CD4-positive, CD25-positive, alpha-beta regulatory T cell (primary cell): ENCODE measurements around the gene TM4SF20. TPM values are rescaled to one million over a fixed set of nuclear protein-coding genes. Genes with fewer than 3 reads are reported as not detected.
"Not testable (repeated sequence)": the region's sequence is repeated elsewhere in the genome, so short reads cannot be mapped to it uniquely, and the experiment has no call there.

Experiments
- ATAC-seq, 2 donors: fragments of 150-1000 bp; cut with Tn5 transposase; one replicate each; pipeline ENCODE4 v1.10.0; 2021; ENCODE audit warnings: low read depth in 2 of 2, moderate number of reproducible peaks in 2 of 2, moderate library complexity in 1 of 2
- DNase-seq, 3 donors: peaks; one replicate each; pipeline versions ENCODE4 v3.0.0 to v3.0.0-alpha.2; 2012 to 2022; ENCODE audit warnings: mixed read lengths in 1 of 3
- H3K27ac ChIP-seq: one replicate; pipeline ENCODE4 v1.7.0; 2013; ENCODE audit warnings: mild to moderate bottlenecking, low read length; ENCODE audit not compliant: insufficient read depth, poor library complexity, severe bottlenecking
- H3K27me3 ChIP-seq: one replicate; pipeline ENCODE4 v1.7.0; 2013; ENCODE audit warnings: low read length; ENCODE audit not compliant: control insufficient read depth, insufficient read depth
- H3K36me3 ChIP-seq: one replicate; pipeline ENCODE4 v1.7.0; 2013; ENCODE audit warnings: mild to moderate bottlenecking, low read length, moderate library complexity; ENCODE audit not compliant: control insufficient read depth, insufficient read depth
- H3K4me1 ChIP-seq: 2 replicates; pipeline ENCODE4 v1.7.0; 2013; ENCODE audit warnings: mild to moderate bottlenecking, low read length; ENCODE audit not compliant: insufficient read depth, control insufficient read depth, poor library complexity, severe bottlenecking
- H3K4me3 ChIP-seq: one replicate; pipeline ENCODE4 v1.7.0; 2013; ENCODE audit warnings: low read depth, mild to moderate bottlenecking, low read length, moderate library complexity
- H3K9me3 ChIP-seq, 2 experiments: 1 replicate in 1 of 2; 2 replicates in 1 of 2; pipeline ENCODE4 v1.7.0; 2013; ENCODE audit warnings: low read length in 2 of 2, mild to moderate bottlenecking in 1 of 2, moderate library complexity in 1 of 2; ENCODE audit not compliant: control insufficient read depth in 2 of 2
- H3K27ac Mint-ChIP-seq, 3 donors: one replicate each; pipeline ENCODE4 v1.8.0; 2020 to 2022; ENCODE audit warnings: mild to moderate bottlenecking in 3 of 3, mixed read lengths in 3 of 3, moderate library complexity in 2 of 3
- H3K27me3 Mint-ChIP-seq: one replicate; pipeline ENCODE4 v1.8.0; 2022; ENCODE audit warnings: mild to moderate bottlenecking, mixed read lengths
- H3K36me3 Mint-ChIP-seq: one replicate; pipeline ENCODE4 v1.8.0; 2020; ENCODE audit warnings: mixed read lengths
- H3K4me1 Mint-ChIP-seq, 4 donors: one replicate each; pipeline ENCODE4 v1.8.0; 2020 to 2022; ENCODE audit warnings: mixed read lengths in 4 of 4, mild to moderate bottlenecking in 1 of 4
- H3K4me3 Mint-ChIP-seq, 4 donors: one replicate each; pipeline ENCODE4 v1.8.0; 2020 to 2022; ENCODE audit warnings: mild to moderate bottlenecking in 4 of 4, mixed read lengths in 4 of 4, moderate library complexity in 3 of 4
- H3K9me3 Mint-ChIP-seq, 7 donors: one replicate each; pipeline ENCODE4 v1.8.0; 2020 to 2022; ENCODE audit warnings: mixed read lengths in 7 of 7, mild to moderate bottlenecking in 3 of 7, moderate library complexity in 2 of 7
- polyA plus RNA-seq, 4 donors: library from polyadenylated mRNA; unstranded; fragments of 300-500 nt; fragmentation: Illumina TruSeq; gene quantifications; one replicate each; pipeline ENCODE4 v1.2.3, GENCODE V29; 2021
- total RNA-seq: library from RNA; stranded (reverse); gene quantifications from one replicate; pipeline ENCODE4 v1.2.3, GENCODE V29; 2022

Gene TM4SF20
- total and polyA plus RNA-seq, 5 donors from 2014 or later, result not detected

- no peak overlapping the region for H3K4me3 ChIP-seq
- Mint-ChIP-seq H3K9me3 (no peaks in the 10 kb centered on the region), H3K4me1 (peaks cover 0 to 5% (median 3%) of the 10 kb centered on the region in 4 donors), H3K4me3 (no peak overlapping the region), H3K27ac (no peak overlapping the region), H3K36me3 (no peaks in the 10 kb centered on the region), H3K27me3 (peaks cover 4% of the 10 kb centered on the region)
- H3K27ac ChIP-seq, result no peak overlapping the region
- no peaks in the 10 kb centered on the region for H3K27me3 ChIP-seq
- no peaks in the 10 kb centered on the region for H3K4me1 ChIP-seq
- no peaks in the 10 kb centered on the region for H3K9me3 ChIP-seq
- no peaks in the 10 kb centered on the region for H3K36me3 ChIP-seq
- ATAC-seq, result no peak
- DNase-seq, result no peak
These were observed 16.4 kb upstream of the TM4SF20 start for GRCh38 chr2:227395556-227395955.

- Mint-ChIP-seq H3K27me3 (peaks cover 5% of the 10 kb centered on the region), H3K9me3 (peaks cover 0 to 1% (median 0%) of the 10 kb centered on the region in 7 donors), H3K4me3 (no peak overlapping the region), H3K36me3 (no peaks in the 10 kb centered on the region), H3K27ac (no peak overlapping the region), H3K4me1 (peaks cover 0 to 5% (median 3%) of the 10 kb centered on the region in 4 donors)
- DNase-seq, result no peak
- no peaks in the 10 kb centered on the region for H3K9me3 ChIP-seq
- no peak overlapping the region for H3K4me3 ChIP-seq
- no peaks in the 10 kb centered on the region for H3K36me3 ChIP-seq
- no peaks in the 10 kb centered on the region for H3K27me3 ChIP-seq
- no peak overlapping the region for H3K27ac ChIP-seq
- H3K4me1 ChIP-seq, result no peaks in the 10 kb centered on the region
- no peak for ATAC-seq
These were observed 15.3 kb upstream of the TM4SF20 start for GRCh38 chr2:227394401-227394800.

- Mint-ChIP-seq H3K27ac (no peak overlapping the region), H3K36me3 (no peaks in the 10 kb centered on the region), H3K4me3 (peak overlapping the region in 1 of 4 donors; percentile 58), H3K27me3 (peaks cover 10% of the 10 kb centered on the region), H3K4me1 (peaks cover 0 to 5% (median 0%) of the 10 kb centered on the region in 4 donors), H3K9me3 (peaks cover 0 to 1% (median 0%) of the 10 kb centered on the region in 7 donors)
- H3K36me3 ChIP-seq, result no peaks in the 10 kb centered on the region
- H3K27ac ChIP-seq, result no peak overlapping the region
- no peaks in the 10 kb centered on the region for H3K9me3 ChIP-seq
- DNase-seq (no peak), ATAC-seq (no peak)
- no peaks in the 10 kb centered on the region for H3K27me3 ChIP-seq
- no peak overlapping the region for H3K4me3 ChIP-seq
- no peaks in the 10 kb centered on the region for H3K4me1 ChIP-seq
These were observed 11.6 kb upstream of the TM4SF20 start for GRCh38 chr2:227390468-227391256.

- Histone ChIP-seq H3K4me1 (no peaks in the 10 kb centered on the region), H3K27me3 (no peaks in the 10 kb centered on the region), H3K9me3 (no peaks in the 10 kb centered on the region), H3K36me3 (no peaks in the 10 kb centered on the region), H3K4me3 (no peak overlapping the region), H3K27ac (no peak overlapping the region)
- no peak for ATAC-seq
- Mint-ChIP-seq H3K4me1 (peaks cover 0 to 5% (median 0%) of the 10 kb centered on the region in 4 donors), H3K27ac (no peak overlapping the region), H3K9me3 (peaks cover 0 to 1% (median 0%) of the 10 kb centered on the region in 7 donors), H3K4me3 (no peak overlapping the region), H3K36me3 (no peaks in the 10 kb centered on the region), H3K27me3 (peaks cover 10% of the 10 kb centered on the region)
- DNase-seq, result no peak
These were observed 10.6 kb upstream of the TM4SF20 start for GRCh38 chr2:227389661-227390060.

GRCh38 chr2:227389231-227389630 is 10.1 kb upstream of the TM4SF20 start:
- H3K9me3 ChIP-seq, result no peaks in the 10 kb centered on the region
- Mint-ChIP-seq H3K4me1 (peaks cover 0 to 5% (median 0%) of the 10 kb centered on the region in 4 donors), H3K27me3 (peaks cover 10% of the 10 kb centered on the region), H3K4me3 (no peak overlapping the region), H3K27ac (no peak overlapping the region), H3K9me3 (peaks cover 0 to 1% (median 0%) of the 10 kb centered on the region in 7 donors), H3K36me3 (no peaks in the 10 kb centered on the region)
- H3K36me3 ChIP-seq, result no peaks in the 10 kb centered on the region
- H3K4me3 ChIP-seq, result no peak overlapping the region
- no peaks in the 10 kb centered on the region for H3K27me3 ChIP-seq
- no peaks in the 10 kb centered on the region for H3K4me1 ChIP-seq
- DNase-seq (no peak), ATAC-seq (no peak)
- H3K27ac ChIP-seq, result no peak overlapping the region

GRCh38 chr2:227388537-227389011 is 9.5 kb upstream of the TM4SF20 start:
- Histone ChIP-seq H3K27ac (no peak overlapping the region), H3K4me1 (no peaks in the 10 kb centered on the region), H3K36me3 (no peaks in the 10 kb centered on the region), H3K27me3 (no peaks in the 10 kb centered on the region), H3K4me3 (no peak overlapping the region), H3K9me3 (no peaks in the 10 kb centered on the region)
- no peaks in the 10 kb centered on the region for H3K36me3 Mint-ChIP-seq
- H3K9me3 Mint-ChIP-seq, result peaks cover 0 to 1% (median 0%) of the 10 kb centered on the region in 7 donors
- H3K27ac Mint-ChIP-seq, result peak overlapping the region in 1 of 3 donors; percentile 14
- H3K27me3 Mint-ChIP-seq, result peaks cover 10% of the 10 kb centered on the region
- ATAC-seq (no peak), DNase-seq (no peak)
- H3K4me1 Mint-ChIP-seq, result peaks cover 0 to 5% (median 0%) of the 10 kb centered on the region in 4 donors
- H3K4me3 Mint-ChIP-seq, result no peak overlapping the region

- Mint-ChIP-seq H3K27me3 (peaks cover 10% of the 10 kb centered on the region), H3K27ac (peak within 1 kb of the TSS in 1 of 3 donors; percentile 14)
- H3K9me3 Mint-ChIP-seq, H3K4me3 Mint-ChIP-seq, ATAC-seq, H3K27ac ChIP-seq, H3K9me3 ChIP-seq, H3K4me3 ChIP-seq, H3K4me1 Mint-ChIP-seq, DNase-seq, H3K36me3 ChIP-seq, H3K4me1 ChIP-seq, H3K36me3 Mint-ChIP-seq, H3K27me3 ChIP-seq: not testable (repeated sequence)
These were observed 8.5 kb upstream of the TM4SF20 start, which contains the start of gene SCYGR1 for GRCh38 chr2:227387583-227387982. SCYGR1 (minus strand) TSS chr2:227387949; CDS start chr2:227387949, 0 bp downstream.
